ENCODE results near the gene TMEM132E. TPM values are rescaled to one million over a fixed set of nuclear protein-coding genes. Genes with fewer than 3 reads are reported as not detected.
A peak's percentile ranks its signal among the peaks of the same experiment; 100 is the strongest.
"Not testable (repeated sequence)": the region's sequence is repeated elsewhere in the genome, so short reads cannot be mapped to it uniquely, and the experiment has no call there.

Gene TMEM132E, protein sequence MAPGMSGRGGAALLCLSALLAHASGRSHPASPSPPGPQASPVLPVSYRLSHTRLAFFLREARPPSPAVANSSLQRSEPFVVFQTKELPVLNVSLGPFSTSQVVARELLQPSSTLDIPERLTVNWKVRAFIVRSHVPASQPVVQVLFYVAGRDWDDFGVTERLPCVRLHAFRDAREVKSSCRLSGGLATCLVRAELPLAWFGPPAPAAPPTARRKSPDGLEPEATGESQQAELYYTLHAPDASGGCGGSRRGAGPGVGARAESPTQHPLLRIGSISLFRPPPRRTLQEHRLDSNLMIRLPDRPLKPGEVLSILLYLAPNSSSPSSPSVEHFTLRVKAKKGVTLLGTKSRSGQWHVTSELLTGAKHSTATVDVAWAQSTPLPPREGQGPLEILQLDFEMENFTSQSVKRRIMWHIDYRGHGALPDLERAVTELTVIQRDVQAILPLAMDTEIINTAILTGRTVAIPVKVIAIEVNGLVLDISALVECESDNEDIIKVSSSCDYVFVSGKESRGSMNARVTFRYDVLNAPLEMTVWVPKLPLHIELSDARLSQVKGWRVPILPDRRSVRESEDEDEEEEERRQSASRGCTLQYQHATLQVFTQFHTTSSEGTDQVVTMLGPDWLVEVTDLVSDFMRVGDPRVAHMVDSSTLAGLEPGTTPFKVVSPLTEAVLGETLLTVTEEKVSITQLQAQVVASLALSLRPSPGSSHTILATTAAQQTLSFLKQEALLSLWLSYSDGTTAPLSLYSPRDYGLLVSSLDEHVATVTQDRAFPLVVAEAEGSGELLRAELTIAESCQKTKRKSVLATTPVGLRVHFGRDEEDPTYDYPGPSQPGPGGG (N-terminal part only)
- 17.8 and 23.5 TPM in 2 replicates for polyA plus RNA-seq (2014; cell fraction: cytosol; rRNA removed)
- polyA plus RNA-seq (2014; cell fraction: nucleus; rRNA removed), result 29.9 and 41.7 TPM in 2 replicates

DNA sequence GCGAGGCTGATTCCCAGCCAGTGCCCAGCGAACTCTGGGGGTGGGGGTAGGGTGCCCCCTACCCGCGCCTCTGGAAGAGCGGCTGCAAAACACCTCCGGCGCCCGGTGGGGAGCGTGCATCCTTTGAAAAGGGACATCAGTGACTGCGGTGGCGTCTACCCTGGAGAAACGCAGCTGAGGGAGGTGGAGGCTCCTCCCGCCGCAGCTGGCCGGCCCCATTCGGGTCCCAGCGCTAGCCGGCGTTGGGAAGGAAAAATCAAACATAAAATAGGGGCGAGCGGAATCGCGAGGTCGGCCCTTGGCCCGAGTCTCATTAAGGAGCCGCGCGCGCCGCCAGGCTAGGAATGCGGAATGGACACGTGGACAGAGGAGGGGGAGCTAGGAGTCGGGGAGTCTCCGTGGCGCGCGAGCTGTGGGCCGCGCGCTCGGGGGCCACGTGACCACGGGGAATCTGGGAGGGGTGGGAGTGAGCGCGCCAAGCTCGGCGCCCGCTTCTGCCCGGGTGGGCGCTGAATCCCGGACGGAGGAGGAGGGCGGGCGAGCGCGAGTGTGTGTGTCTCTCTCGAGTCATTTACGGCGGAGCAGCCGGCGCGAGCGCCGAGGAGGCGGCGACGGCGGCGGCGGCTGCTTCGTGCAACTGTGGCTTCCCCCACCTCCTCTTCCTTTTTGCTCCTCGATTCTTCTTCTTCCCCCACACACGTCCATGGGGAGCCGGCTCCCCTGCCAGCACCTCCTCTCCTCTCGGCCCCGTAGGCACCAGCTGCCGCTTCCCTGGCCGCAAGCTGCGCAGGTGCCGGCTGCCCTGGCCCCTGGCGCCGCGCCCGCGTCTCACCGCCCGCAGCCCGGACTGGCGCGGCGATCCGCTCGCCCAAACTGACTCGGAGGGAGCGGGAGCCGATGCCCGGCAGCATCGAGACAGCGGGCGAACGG is at the start of gene TMEM132E:
Gene TMEM132E (plus strand): TSS at position 566 of the 930 bp plus-strand sequence. CDS start 1,495 bp downstream, outside the sequence.
- DNase-seq (ENCODE audit: low spot score), result peak; percentile 70

DNA sequence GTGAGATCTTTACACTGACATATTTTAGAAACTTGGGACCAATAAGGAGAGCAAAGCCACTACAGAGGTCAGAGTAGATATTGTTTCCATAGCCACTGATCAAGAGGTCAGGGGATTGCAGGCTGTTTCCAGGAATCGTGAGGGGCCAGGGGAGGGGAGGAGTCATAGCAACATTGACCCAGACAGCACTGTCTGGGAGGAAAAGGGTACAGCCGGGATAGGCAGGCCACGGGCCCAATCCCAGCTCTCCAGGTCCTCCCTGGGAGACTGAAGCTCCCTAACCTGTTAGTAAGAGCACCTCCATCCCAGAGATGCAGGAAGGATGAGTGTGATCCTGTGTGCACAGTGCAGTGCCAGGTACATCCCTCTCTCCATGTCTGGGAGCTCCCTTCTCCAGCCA is 48.5 kb upstream of the TMEM132E start:
- DNase-seq (ENCODE audit: low spot score), result no peak

DNA sequence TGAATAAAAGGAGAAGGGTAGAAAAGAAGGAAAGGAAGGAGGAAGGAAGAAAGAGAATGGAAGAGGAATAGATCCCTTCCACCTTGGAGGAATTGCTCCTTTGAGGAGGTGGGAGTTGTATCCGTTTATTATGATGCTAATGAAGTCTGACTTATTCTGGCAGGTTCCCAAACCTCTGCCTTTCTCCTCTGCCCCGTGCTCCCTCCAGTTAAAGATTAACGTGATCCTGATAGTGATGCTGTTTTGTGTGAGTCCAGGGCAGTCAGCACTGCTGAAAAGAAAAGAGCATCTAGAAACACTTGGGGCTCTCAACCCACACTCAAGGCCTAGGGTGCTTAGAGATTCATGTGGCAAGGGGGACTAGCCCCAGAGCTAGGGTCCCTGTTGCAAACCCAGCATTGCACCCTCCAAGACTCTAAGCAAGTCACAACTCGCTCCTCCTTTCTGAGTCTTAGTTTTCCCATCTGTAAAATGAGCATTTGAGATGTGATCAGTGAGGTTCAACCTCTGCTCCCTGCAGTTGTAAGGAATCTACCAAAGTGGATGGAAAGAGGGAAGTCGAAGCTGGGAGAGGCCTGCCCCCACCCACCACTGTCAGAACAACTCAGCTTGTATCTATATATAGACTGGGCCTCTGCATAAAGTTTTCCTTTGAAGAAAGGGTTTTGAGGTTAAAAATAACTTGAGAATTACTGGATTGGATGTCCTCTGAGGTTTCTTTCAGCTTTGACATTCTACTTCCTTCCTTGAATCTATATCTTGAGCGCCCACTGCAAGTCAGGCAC is 46.9 kb upstream of the TMEM132E start:
- DNase-seq (ENCODE audit: low spot score), result no peak

DNA sequence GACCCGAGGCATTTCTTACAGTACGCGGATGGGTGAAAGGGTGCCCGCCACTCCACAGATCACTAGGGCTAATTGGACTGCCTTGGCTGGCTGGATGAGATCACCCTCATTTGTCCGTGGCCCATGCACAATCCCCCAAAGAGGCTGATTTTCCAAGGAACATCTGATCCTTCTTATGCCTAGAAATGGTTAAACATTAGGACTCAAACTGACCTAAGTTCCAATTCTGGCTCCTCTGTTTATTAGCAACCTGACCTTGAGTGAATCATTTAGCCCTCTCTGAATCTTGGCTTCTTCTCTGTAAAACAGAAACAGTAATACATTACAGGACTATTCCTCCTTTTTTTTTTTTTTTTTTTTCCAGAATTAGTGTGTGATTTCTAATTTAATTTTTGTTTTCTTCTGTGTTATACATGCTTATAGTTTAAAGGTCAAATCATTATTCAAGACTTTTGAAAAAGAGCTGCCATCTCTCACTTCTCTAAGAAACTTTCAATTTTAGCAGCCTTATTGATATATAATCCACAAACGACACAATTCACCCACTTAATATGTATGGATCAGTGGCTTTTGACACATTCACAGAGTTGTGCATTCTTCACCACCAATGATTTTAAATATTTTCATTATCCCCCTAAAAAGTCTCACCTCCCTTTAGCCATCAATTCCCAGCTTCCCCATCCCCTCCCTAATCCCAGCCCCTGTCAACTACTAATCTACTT is 45.4 kb upstream of the TMEM132E start:
- no peak for DNase-seq (ENCODE audit: low spot score)

DNA sequence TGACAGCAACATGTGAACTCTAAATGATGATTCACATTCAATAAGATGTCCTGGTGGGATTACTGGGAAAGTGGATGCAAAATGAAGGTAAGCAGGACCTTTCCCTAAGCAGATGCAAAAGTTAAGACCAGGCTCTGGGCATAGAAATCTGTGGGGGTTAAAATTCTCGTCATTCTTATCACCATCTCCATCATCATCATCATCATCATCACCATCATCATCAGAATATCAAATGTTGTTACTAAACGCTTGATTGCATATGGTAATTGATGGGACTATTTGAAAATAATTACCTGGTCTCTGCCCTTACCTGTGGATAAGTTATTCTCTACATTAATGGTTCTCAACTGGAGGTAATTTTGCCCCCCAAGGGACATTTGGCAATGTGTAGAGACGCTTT is 41.9 kb upstream of the TMEM132E start:
- no peak for DNase-seq (ENCODE audit: low spot score)

DNA sequence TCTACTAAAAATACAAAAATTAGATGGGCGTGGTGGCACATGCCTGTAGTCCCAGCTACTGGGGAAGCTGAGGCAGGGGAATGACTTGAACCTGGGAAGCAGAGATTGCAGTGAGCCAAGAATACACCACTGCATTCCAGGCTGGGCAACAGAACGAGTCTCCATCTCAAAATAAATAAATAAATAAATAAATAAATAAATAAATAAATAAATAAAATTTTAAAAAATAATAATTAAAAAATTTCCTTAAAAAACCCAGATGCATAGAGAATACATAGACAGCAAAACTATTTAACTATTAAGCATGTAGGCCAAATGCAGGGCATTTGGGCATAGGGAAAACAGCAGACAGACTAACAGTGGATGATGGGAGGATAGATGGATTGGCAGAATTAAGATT is 40.8 kb upstream of the TMEM132E start:
- DNase-seq (ENCODE audit: low spot score), result not testable (repeated sequence)

DNA sequence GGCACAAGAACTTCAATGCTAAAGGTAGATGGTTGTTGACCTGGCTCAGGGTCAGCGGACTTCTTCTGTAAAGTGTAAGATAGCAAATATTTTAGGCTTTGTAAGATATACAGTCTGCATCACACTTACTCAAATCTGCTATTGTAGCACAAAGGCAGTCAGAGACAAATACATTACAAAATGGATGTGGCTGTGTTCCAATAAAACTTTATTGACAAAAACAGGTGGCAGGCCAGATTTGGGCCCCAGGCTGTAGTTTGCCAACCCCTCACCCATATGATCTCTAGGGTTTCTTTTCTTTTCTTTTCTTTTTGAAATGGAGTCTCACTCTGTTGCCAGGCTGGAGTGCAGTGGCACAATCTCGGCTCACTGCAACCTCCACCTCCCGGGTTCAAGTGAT is 39.5 kb upstream of the TMEM132E start:
- no peak for DNase-seq (ENCODE audit: low spot score)

DNA sequence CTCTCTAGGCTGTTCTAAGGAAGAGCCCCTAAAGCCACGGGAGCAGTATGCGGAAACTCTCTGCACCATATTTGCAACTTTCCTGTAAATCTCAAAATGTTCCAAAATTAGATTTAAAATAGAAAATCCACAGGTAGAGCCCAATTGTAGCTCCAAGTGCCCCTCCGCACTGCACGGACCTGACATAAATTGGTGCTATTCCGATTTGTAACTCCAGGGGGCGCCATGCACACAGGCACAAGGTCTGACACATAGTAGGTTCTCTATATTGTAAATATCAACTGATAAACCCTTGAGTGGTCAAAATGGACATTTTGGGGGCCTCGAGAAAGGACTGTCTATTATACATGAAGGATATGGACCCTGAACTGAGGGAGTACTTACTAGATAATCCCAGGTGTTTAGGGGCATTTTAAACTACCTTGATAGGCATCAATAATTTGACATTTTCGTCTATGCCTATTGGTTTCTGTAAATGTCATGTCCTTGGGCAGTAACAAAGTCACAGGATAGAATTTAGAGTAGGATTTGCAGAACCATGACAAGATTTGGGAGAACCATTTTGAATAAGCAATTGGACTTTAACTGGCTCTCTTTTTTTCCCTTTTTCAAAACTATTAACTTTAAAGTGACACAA is 36.6 kb upstream of the TMEM132E start:
- DNase-seq (ENCODE audit: low spot score), result no peak

DNA sequence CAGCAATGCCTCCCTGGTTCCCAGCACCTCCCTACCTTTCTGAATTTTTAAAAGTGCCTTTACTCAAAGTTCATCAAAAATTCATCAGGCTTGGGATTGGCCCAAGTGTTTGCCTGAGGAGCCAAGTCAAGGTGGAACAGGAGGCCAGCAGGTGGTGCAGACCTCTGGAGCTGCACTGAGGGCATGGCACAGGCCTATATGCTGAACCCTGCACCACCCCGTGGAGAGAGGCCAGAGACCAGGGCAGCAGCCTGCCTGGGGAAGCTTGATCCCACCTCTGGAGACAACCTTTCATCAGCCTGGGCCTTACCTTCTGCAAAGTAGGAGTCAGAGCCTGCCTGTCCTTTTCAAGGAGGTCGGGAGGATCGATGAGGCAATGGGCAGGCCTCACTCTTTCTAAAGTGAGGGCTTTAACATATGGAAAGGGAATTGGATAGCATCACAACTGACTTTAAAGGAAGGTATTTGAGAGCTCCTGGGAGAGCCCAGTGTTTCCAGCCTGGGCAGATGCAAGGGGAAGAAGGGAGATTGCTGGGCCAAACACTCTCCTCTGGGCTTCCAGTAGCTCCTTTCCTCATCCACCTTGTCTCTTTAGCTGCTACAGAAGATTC is 31.8 kb upstream of the TMEM132E start:
- DNase-seq (ENCODE audit: low spot score), result no peak

DNA sequence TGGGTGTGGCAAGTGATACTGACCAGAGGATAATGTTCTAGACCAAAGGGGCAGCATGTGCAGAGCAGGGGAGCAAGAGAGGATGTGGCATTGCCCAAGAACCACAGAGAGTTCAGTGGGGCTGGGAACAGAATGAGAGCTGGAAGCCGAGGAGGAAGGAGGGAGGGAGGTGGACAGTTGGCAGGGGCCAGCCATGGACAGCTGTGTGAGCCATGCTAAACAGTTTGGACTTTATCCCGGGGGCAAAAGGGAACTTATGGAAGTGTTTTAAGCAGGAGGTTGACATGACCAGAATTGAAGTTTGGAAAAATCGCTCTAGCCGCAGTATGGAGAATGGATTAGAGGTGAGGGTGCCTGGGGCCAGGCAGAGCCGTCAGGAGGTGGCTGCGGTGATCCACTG is 29.4 kb upstream of the TMEM132E start:
- no peak for DNase-seq (ENCODE audit: low spot score)

DNA sequence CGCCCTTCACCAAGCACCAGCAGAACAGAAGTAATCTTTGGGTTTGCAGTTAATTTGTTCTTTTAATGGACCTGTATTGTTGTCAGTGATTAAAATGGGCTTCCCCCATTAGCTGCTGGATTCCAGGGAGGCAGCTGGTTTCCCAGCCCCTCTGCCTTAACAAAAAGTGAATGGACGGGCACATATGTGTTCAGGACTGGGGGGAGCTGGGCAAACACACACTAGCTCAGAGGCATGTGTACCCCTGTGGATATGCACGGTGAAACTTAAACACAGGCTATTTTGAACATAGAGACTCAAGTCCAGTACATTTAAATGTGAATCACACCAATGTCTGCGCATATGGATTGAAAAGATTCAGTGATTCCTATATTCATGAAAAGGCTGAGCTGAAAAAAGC is 25.5 kb upstream of the TMEM132E start:
- DNase-seq (ENCODE audit: low spot score), result no peak

DNA sequence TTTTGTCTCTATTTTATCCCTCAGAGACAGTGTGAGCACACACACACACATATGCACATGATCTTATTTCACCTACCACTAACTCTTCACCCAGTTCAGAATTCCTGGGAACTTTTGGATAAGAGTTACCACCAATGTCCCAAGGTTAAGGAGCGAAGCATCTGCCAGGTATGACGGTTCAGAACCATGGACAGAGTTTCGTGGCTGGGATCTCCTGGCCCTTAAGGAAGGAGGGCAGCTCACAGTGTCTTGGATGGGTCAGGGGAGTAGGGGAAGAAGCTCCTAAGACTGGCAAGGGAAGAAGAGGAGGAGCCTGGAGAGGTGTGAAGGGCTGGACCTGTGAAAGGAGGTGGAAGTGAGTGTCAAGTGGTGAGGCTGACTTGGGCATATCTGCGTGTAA is 23.0 kb upstream of the TMEM132E start:
- DNase-seq (ENCODE audit: low spot score), result no peak

DNA sequence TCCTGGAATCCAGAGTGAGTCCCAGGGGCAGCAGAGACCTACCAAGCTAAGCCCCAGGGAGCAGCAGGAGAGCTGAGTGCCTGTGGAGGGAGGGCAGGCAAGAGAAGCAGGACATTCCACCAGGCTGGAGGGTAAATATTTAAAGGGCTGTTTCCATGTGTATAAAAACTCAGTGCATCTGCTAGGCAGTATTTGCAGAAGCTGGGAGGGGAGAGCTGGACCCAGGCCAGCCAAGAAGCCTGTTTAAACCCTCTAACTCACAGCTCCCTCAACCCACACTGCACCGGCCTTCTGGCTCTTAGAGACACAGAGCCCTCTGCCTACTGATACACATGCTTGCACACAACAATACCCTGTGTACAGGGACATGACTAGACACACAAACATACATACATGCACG is 22.5 kb upstream of the TMEM132E start:
- no peak for DNase-seq (ENCODE audit: low spot score)

DNA sequence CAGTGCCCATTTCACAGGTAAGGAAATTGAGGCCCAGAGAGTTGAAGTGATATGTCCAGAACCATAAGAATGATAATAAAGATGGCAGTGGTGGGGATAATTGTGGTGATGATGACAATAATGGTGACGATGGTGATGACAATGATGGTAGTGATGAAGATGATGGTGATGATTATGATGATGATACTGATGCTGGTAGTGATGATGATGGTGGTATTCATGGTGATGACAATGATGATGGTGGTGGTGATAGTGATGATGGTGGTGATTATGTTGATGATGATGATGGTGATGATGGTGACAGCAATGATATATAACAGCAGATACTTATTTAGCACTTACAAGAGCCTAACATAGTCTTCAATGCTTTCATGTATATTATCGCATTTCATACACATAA is 18.1 kb upstream of the TMEM132E start:
- DNase-seq (ENCODE audit: low spot score), result no peak

DNA sequence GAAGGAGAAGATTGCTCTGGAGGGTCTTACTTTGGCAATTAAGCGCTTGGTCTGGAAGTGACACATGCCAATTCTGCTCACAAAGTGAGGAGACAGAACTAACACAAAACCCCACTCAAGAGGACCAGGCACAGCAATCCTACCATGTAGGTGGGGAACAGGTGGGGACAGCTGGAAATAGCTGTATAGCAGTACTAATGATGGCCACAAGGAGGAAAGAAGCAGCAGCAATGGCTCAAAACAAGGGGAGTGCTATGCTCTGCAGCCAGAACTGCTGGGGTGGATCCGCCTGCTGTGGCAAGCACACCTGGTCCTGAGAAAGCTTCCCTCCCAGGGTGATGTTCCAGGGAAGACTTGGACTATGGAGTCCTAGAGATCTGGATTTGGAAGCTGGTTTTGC is 17.0 kb upstream of the TMEM132E start:
- peak; percentile 38 for DNase-seq (ENCODE audit: low spot score)

DNA sequence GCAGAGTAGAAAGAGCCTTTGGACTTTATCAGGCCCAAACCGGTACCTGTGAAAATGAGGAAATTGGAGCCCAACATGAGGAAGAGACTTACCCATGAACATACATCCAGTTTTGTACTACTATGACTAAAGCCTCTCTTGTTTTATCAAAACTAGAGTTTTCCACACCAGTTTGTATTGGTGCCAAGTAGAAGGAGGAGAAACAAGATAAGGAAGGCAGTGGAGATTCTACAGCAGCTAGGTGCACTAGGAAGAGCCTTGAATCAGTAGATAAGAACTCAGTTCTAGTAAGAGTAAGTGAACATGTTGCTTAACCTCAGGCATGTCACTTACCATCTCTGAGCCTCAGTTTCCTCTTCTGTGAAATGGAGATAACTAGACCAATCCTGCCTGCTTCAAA is 13.7 kb upstream of the TMEM132E start:
- DNase-seq (ENCODE audit: low spot score), result no peak

DNA sequence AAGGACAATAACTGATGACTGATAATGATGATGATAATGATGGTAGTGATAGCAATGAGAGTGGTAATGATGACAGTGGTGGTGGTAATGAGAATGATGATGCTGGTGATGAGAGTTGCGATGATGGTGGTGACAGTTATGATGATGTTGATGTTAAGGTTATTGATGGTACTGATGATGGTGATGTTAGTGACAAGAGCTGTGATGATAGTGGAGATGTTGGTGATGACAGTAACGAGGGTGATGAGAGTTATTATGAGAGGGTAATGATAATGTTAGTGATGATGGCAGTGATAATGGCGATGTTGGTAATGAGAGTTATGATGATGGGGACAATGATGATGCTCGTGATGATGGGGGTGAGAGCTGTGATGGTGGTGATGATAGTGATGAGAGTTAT is 13.2 kb upstream of the TMEM132E start:
- no peak for DNase-seq (ENCODE audit: low spot score)

DNA sequence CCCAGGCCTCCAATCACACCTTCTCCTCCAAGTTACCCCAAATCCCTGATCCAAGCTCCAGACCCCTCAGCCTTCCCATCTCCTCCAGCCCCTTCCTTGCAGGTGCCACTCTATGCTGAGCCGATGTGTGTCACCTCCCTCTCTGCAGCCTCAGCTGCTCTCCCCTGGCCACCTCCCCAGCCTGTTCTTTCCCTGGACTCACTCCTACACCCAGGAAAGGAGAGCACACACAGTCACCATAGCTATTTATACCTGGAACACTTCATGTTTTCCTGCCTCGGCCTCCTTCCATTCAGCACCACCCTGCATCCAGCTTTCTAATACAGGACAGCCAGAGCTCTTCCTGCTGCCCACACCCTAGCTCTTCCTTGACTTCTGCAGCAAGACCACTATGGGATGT is 12.5 kb upstream of the TMEM132E start:
- DNase-seq (ENCODE audit: low spot score), result no peak

Measured in SK-N-DZ (cell line).